Hematopoietic multipotent progenitor cell treated with erythropoietin and hydrocortisone succinate and interleukin-3 and kit ligand, for 15 days (in vitro differentiated cells): ENCODE measurements around the gene ZNHIT3.
"Not testable (repeated sequence)": the region's sequence is repeated elsewhere in the genome, so short reads cannot be mapped to it uniquely, and the experiment has no call there.

Source experiments
- DNase-seq: peaks from one replicate; pipeline ENCODE4 v3.0.0-alpha.2; 2015; ENCODE audit warnings: low spot score

The ZNHIT3 gene

GRCh38 chr17:36486204-36487194 lies at the start of gene ZNHIT3:
Gene ZNHIT3, plus strand, starts transcription at chr17:36486681. Its CDS starts 19 bp downstream, at chr17:36486700.
- DNase-seq: peak; percentile 92

GRCh38 chr17:36441792-36442191 lies 44.7 kb upstream of the ZNHIT3 start:
- not testable (repeated sequence) for DNase-seq

GRCh38 chr17:36443777-36444176 lies 42.7 kb upstream of the ZNHIT3 start:
- DNase-seq: no peak

DNA sequence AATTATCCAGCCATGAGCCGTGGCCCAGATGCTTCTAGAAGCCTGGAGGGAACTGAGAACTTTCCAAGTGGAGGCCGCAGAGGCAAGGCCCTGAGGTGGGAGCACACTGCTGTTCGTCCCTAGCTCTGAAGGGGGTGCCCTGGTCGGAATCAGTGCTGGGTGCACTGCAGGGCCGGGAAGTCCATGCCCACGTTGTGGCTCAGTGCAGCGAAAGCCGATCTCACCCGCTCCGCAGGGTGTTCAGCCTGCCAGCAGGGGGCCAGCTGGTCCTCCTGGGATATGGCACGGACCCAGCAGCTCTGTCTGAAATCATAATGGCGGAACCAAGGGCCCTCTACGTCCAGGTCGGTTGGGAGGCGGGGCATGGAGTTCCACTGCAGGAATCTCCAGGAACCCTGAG lies 36.5 kb upstream of the ZNHIT3 start:
- DNase-seq: not testable (repeated sequence)

- not testable (repeated sequence) for DNase-seq
Measured at GRCh38 chr17:36452888-36453287, 33.6 kb upstream of the ZNHIT3 start.

GRCh38 chr17:36457701-36458100 lies 28.8 kb upstream of the ZNHIT3 start:
- not testable (repeated sequence) for DNase-seq

GRCh38 chr17:36459045-36459444 lies 27.4 kb upstream of the ZNHIT3 start:
- DNase-seq: no peak

GRCh38 chr17:36459601-36460000 lies 26.9 kb upstream of the ZNHIT3 start:
- no peak for DNase-seq

- no peak for DNase-seq
Measured at GRCh38 chr17:36460265-36460937, 26.1 kb upstream of the ZNHIT3 start.

GRCh38 chr17:36461330-36462110 lies 25.0 kb upstream of the ZNHIT3 start:
- DNase-seq: no peak

DNA sequence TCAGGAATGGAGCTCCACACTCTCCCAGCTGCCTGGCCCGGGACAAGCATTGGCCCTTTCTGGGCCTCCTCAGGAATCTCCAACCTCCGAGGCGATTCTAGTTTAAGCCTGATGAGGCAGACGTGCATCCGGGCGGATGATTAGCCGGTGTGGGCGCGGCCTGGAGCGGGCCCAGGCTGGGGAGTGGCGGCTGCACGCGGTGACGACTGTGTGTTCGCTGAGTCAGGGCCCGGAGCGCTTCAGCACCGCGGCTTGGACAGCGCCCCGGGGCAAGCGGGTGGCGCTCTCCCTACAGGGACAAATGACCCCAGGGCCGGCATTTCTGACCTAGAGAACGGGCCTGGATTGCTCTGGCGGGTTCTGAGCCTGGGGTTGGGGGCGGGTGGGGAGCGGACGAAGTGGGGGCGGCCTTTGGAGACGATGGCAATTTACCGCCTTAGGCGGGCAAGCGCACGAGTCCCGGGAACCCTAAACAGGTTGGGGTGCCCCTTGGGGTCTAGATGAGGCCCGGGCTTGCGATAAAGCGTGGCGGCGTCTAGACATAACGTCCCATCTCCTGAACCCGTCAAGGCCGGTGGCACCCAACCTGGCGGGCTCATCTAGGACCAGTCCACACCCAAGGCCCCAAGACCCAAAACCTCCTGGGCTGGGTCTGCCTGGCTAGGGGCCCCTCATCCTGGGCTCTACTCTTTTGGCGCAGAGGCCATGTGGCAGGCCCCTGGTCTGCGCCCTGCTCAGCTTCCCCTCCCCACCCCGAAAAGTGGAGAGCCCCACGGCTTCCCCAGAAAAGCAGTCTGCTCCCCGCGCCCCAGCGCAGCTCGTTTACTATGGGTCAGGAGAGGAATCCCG lies 22.3 kb upstream of the ZNHIT3 start:
- peak; percentile 68 for DNase-seq

- DNase-seq: no peak
Measured at GRCh38 chr17:36464765-36465088, 21.8 kb upstream of the ZNHIT3 start.

GRCh38 chr17:36468903-36469635 lies 17.4 kb upstream of the ZNHIT3 start:
- no peak for DNase-seq

DNA sequence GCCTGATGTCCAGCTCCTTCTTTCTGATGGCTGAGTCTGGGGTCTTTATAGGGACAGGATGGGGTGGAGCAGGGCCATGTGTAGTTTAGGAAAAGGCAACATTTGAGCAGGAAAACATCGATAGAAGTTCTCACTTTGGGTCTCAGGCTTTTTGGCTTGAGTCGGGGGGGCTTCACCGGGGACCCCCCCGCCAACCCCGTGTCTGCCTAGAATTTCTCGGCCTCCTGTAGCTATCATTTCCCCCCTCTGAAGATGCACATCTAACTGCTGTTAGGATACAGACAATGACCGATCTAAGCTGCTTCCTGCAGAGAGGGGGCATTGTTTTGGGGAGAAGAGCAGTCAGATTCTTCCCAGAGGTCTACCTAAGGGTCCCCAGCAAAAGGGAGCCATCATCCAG lies 16.7 kb upstream of the ZNHIT3 start:
- DNase-seq: no peak

DNA sequence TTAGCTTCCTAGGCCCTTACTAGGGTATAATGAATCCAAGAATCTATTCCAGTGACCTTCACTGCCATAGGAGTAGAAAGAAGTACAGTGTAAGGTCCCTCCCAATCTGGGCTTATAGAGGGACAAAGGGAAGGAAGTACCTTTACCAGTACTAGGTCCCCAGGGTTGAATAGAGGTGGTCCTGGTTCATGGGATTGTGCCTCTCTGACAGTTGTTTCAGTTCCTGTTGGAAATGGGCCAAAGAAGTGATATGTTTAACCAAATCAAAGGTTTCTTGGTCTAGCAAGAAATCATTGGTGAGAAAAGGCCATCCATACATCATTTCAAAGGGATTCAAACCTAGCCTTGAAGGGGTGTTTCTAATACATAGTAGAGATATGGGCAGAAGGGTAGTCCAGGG lies 16.0 kb upstream of the ZNHIT3 start:
- no peak for DNase-seq

GRCh38 chr17:36474571-36474970 lies 11.9 kb upstream of the ZNHIT3 start:
- DNase-seq: no peak

DNA sequence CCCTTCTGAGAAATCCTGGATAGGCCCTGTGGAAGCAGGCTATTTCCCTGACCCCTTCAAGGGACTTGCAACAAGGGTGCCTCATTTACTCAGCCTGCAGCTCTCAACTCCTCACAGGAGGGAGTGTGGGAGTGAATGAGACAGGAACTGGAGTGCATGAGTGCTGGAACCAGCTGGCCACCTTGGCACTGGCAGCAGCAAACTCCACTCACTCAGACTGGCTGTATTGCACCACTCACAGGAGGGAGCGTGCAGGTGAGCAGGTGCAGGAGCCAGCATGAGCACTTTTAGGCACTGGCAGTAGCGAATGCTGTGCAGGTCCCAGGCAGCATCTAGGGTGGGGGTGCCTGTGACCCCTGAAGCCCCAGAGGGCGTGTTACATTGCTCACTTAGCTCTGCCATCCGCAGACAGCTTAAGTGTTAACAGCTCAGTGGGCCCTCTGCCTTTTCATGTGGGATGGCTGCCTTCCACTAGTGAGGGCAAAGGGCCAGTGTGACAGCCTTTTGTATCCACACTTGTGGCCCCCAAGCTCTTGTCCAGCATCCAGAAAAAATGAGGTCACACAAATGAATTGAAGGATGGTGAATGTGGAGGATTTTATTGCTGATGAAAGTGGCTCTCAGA lies 11.0 kb upstream of the ZNHIT3 start:
- no peak for DNase-seq

- no peak for DNase-seq
Measured at GRCh38 chr17:36481829-36482228, 4.7 kb upstream of the ZNHIT3 start.

DNA sequence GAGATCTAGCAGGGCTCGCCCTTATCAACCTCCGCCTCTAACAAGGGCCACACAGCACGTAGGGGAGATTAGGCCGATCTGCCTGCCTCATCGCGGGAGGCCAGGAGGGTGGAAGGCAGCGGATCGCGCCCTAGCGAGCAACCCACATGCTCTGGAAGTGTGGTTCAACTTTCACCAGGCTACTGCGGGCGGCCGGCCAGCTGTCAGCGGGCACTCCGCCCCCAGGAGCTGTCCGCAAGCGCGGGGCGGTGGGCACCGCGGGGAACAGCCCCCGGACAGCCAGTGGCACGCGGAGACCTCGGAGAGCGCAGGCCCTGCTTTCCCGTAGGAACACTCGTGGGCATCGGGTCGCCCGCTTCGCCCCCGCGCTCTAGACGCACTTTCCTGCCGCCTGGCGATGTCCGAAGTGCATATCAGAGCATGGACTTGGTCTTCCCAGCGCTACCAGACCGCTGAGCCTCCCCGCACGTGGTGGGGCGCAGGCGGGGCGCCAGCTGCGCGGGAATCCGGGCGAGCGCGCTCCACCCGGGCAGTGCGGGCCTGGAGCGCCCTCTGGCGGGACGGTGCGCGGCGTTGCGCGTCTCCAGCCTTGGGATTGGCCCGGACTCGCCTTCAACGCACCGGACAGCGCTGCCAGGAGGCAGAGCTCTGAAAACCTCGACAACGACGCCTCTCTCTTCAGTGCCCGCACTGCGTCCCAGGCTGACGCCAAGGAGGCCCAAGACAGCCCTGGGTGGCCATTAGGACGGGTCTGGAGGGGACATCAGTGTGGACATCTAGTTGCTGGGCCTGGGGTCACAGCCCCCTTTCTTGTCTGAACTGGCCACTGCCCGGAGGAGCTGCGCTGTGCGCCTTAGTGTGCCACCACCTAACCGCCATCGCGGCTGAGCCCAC lies 3.6 kb upstream of the ZNHIT3 start:
- peak; percentile 77 for DNase-seq
